ENCODE measurements around the gene NTN4.
"Not testable (repeated sequence)": the region's sequence is repeated elsewhere in the genome, so short reads cannot be mapped to it uniquely, and the experiment has no call there.

NTN4 gene

DNA sequence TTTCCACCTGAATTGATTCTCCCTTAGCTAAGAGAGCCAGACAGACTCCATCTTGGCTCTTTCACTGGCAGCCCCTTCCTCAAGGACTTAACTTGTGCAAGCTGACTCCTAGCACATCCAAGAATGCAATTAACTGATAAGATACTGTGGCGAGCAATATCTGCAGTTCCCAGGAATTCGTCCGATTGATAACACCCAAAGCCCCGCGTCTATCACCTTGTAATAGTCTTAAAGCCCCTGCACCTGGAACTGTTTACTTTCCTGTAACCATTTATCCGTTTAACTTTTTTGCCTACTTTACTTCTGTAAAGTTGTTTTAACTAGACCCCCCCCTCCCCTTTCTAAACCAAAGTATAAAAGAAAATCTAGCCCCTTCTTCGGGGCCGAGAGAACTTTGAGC is 44.5 kb downstream of the NTN4 start:
- DNase-seq: not testable (repeated sequence)

DNA sequence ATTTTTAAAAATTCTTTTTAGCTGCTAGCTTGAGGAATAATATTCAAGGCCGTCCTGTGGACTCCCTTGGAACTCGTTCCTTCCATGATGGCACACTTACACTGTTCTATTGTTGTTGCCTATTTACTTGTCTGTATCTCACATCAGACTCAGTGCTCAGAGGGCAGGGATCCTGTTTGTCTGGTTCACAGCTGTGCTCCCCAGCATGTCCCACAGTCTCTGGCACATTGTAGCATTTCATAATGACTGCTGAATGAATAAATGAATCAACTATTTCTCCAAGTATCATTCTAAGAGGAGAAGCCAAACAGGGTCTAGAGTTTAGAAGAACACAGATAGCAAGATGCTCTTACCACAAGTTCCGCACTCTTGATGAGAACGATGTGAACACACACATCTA is 48.0 kb downstream of the NTN4 start:
- DNase-seq: no peak

DNA sequence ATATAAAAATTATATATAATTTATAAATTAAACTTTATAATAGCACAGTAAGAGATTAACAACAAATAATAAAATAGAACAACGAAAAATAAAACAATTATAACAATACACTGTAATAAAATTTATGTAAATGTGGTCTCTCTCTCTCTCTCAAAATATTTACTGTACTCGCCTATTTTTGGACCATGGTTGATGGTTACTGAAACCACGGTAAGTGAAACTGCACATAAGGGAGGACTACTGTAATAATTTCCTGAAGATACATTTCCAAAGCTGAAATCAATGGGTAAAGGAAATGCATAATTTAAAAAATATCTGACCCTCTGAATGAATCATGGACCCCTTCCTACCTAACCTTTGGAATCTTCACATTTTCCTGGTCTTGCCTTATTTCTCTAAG is 48.9 kb downstream of the NTN4 start:
- no peak for DNase-seq

DNA sequence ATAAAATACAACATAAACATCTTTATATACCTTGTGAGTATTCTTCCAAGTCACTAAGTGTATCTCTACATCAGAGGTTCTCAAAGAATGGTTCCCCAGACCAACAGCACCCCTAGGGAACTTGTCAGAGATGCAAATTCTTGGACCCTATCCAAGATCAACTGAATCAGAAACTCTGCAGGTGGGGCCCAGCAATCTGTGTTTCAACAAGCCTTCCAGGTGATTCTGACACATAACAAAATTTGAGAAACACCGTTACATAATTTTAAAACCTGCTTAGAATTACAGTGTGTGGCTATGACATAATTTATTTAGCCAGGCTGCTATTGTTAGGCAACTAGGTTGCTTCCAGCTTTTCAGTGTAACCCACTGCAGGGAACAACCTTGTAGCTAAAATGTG is 49.8 kb downstream of the NTN4 start:
- no peak for DNase-seq

DNA sequence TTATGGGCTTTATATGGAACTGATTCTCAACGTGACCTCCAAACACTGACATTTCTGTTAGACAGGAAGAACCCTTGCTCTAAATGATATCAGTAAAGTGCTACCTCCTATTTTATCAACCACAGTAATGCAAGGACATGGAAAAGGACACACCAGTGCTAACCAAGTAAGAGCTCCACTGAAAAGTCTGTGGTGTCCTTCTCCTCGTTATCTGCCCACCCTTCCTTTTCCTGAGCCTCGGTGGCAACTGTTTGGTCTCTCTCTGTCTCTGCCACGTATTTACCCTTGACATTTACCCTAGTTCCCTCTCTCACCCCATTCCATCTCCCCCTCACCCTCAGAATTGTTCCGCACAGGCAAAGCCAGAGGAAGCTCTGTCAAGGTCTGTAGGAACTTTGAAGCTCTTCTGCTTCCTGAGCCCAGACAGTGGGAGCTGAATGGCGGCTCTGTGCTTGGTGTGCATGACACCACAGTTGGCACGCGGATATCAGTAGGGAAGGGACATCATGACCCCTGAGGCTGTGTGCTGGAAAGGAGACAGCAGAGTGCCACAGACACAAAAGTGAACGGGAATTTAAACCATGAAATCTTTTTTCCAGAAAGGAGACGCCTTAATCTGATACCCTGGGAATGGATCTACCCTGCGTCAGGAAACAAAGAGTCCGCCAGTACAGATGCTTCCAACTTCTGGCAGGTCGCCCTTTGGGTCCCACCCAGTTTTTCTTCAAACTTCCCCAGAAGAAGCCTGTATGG is 50.8 kb downstream of the NTN4 start:
- no peak for DNase-seq

DNA sequence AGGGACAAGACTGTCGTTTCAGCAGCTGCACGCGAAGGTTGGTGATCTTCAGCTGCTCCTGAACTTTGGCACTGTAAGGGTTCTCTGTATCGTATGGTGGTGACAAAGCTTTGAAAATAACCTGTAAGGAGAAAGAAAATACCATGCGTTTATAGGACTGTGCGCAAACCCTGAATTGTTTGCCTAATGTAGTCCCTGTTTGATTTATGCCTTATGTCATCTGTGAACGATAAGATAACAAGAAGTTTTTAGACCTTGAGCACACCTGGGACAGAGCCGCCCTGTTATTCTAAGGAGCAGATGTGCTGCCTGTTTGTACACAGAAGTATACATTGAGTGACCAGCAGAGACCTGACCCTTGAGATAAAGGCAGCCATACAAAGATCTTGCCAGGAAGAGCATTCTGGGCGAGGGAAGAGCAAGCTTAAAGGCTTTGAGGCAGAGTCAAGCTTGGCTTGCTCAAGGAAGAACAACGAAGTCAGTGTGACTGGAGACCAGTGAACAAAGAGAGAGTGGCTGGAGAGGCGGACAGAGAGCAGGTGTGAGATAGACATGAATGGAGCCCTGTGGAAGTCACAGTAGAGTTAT is 52.4 kb downstream of the NTN4 start:
- DNase-seq: no peak

DNA sequence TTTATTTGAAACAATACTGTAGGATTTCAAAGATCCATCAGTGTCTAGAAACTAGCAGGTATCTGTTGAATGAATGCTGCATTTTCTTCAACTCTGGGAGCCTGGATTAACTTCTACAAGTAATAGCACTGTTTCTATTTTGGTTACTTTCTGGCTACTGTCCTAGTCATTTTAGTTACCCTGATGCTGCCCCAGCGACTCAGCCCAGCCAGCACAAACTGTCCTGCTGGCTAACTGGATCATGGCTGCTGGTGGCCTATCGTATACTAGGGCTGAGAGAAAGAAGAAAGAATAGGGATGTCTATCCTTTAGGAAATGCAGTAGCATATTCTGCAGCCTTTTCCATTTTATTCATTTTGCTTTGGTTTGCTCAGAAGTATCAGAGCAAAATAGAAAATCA is 53.9 kb downstream of the NTN4 start:
- DNase-seq: no peak

DNA sequence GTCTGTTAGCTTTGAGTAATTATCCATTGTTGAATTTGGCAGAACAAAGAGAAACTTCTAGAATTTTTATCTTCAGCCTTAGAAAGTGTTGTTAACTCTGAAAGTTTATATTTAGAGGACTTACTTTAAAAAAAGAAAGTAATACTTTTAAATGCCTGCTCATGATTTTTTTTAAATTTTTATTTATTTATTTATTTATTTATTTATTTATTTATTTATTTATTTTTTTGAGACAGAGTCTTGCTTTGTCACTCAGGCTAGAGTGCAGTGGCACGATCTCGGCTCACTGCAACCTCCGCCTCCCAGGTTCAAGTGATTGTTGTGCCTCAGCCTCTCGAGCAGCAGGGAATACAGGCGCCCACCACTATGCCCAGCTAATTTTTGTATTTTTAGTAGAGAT is 54.8 kb downstream of the NTN4 start:
- DNase-seq: not testable (repeated sequence)

DNA sequence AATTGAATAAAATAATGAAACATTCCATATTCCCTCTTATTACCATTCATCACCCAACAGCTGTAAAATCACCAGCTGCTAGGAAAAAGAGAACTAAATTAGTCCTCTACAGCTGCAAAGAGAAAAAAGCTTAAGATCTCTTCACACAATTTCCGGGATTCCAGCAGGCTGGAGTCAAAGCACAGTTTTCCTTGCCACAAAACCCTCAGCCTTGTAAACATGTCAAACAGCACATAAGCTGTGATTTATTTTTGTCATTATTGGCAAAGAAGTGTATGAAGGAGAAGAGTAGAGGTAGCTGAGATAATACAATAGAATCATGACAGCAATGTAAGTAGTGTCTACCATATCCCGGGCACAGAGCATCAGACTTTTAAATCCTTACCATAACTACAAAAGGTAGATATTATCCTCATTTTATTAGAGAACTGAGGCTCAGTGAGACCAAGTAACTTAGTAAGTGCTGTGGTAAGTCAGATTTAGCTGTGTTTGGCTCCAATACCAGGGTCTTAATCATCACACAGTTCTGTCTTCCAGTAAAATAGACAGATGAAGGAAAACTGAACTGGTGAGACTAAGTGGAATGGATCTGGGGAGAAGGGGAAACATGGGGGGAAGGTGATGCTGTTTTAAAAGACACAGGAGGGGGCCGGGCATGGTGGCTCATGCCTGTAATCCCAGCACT is 57.3 kb downstream of the NTN4 start:
- DNase-seq: peak; percentile 79

DNA sequence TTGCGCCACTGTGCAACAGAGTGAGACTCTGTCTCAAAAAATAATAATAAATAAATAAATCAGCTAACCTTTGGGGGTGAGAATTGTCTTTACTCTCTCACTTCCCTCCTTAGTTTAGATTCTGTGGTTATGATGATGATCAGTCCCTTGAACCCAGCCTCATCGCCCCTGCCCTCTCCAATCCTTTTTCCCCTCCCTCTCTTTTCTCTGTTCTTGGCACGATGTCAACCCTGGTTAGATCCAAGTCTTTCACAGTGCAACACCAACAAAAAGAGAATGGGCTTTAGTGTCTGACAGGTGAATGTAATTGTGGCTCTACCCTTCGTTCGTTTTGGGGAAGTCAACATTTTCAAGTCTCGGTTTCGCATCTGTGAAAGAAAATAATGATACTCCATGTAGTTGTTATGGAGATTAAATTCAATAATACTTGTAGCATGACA is 59.0 kb downstream of the NTN4 start:
- DNase-seq: no peak

DNA sequence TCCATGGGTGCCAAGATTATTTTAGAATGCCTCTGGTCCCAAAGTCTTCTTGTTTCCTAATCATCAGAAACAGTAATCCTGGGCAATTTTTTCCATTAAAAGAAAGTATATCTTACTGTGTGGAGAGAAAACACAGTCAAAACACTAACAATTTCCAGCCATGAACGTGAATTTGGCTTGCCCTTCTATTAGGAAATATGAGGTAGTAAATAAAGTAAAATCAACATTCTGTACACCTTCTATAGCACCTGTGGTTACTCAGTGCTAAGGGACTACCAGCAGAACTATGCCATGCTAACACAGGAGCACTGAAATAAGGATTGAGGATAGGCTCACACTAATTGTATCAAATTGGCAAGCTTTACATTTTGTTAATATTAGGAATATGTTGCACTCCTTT is 60.1 kb downstream of the NTN4 start:
- DNase-seq: no peak

DNA sequence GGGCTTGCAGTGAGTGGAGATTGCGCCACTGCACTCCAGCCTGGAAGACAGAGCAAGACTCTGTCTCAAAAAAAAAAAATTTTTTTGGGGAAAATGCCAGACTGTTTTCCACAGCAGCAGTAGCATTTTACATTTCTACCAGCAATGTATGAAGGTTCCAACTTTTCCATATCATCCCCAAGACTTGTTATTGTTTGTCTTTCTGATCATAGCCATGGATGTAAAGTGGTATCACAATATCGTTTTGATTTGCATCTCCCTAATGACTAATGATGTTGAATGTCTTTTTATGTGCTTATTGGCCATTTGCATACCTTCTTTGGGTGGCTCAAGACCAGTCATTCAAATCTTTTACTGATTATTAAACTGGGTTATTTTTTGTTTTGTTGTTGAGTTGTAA is 63.7 kb downstream of the NTN4 start:
- DNase-seq: no peak

DNA sequence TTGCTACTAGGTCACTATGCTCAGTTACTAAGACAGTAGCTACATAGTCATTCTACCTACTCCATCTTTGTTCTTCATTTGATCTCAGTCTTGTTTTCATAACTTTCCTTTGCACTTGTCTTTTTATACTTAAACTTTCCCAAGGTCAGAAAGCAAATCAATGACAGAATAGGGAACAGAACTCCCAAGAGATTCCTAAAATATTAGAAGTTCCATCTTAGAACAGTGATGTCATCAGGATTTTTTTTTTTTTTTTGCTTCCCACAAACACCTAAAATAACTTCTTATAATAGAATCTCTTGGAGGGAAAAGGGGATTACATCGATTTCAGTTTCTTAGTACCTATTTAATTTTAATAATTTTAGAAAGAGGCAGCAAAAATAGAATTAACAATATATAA is 65.8 kb downstream of the NTN4 start:
- no peak for DNase-seq

DNA sequence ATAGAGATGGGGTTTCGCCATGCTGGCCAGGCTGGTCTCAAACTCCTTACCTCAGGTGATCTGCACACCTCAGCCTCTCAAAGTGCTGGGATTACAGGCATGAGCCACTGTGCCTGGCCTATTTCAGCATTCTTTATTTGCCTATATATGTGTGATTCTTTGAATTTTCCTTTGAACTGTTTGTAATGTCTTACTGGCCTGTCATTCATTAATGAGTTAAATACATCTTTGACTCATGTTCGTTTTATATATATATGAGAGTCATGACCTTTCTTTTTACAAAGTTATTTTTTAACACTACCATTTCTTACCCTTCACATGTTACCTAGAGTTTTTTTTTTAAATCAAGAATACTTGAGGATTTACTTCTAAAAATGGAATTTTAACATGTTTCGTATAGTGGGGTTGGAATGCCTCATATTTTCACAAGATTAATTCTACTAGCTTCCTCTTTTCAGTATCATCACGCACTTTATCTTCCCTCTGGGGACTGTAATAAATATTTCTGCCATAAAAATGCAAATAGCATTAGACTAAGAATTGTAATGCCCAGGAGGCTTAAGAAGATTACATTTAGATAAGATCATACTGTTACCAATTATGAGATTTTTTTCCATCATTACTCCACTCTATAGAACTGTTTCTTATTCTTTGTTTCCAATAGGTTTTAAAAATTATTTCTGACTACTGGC is 66.7 kb downstream of the NTN4 start:
- peak; percentile 56 for DNase-seq

DNA sequence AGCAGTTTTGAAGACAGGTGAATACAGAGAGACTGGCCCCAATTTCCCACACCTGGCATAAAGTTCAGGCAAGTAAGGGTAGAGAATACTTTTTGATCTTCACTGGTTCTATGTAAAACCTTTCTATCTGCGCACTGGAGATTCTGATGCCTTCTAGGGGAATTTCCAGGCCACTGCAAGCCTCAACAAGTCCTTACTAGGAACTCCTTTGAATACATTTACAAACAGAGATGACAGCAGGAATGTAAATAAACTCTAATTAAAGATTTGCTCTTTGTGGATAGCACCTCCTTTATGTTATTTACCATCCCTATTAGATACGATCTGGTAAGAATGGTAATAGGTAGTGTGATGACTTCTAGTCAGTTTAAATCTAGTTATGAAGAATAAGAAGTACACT is 69.2 kb downstream of the NTN4 start:
- DNase-seq: no peak

DNA sequence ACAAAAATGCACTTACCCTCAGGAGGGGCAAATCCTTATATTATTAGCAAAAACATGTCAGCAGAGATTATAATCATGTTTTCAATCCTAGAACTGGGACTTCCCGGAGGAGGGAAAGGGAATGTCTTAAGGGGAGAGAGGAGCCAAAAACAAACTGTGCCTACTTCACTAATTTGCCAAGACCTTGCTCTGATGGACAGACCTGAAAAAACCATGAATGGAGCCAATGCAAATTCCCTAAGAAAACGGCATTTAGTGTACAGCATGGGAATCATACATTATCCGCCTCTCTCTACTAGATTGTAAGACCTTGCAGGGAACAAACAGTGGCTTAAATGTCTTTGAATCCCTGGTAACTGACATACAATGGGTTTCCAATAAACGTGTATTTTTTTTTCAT is 70.4 kb downstream of the NTN4 start:
- DNase-seq: no peak

DNA sequence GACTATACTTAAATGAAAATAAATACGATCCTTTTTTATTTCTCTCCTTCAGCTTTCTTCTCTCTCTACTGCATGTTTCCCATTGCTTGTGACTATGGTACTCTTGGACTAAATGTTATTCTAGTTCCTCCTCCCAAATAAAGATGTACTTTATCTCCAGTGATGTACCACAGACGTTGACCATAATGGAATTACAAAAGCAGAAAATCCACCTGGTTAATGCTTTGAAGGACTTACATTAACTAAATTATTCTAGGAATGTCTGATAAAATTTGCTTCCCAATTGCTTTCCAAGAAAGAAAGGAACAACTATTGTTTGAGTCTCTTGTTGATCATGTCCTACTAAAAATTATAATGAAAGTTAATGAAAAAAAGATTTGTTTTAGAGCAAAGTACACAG is 71.8 kb downstream of the NTN4 start:
- DNase-seq: no peak

DNA sequence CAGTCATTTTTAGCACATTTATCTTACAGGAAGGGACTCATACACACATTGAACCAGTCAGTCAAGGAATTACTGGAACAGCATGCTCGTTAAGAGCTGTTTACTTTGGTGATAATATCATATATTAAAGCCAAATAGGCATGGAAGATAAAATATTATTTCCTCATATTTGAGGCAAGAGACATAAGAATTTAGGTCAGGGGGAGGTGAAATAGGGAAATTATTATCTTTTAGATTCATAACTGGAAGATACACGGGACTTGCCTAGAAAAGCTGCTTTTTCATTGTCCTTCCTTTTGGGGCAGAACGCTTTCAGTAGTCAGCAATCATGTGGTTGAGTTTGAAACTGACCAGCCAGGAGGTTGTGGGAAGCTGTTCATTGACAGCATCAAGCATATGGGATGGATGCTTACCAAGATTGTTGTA is 72.5 kb downstream of the NTN4 start:
- no peak for DNase-seq

DNA sequence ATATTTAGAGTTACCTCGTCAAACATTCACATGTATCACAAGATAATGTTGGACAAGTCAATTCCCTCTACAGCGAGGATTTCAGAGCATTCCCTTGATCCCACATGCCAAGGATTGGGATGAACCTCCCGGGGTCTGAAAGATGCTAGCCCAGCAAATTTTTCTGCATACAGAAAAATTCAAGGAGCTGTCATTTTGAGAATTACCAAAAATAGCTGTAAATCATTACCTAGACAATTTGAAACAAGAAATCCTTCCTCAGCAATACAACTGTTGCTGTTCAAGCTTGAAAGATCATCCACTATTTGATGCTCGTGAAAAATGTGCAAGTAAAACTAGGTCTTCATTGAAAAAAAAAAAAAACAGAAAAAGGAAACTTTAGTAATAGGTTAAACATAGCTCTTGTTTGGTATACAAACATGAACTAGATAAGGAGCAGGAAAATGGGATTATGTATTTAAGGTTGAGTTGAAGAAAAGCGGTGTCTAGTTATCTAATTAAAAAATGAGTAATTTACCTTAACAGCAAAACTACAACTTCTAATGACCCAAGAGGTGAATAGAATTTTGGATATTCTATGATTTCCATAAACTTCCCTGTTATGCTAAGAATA is 73.1 kb downstream of the NTN4 start:
- no peak for DNase-seq

DNA sequence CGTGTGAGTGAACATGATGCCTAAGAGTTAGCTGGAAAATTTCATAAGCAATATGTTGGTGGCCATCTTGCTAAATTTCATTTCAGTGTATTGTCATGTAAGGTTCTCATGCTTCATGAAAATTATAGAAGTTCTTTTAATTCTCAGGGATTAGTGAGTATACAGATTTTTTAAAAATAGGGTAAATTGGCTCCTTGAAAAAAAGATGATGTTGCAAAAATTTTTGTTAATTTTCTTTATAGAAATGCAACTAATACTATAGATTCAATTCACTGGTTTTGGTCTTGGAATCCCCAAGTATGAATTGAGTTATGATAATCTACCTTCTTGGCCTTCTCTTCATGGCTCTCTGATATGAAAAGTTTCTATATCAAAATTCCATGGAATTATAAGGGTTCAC is 75.4 kb downstream of the NTN4 start:
- no peak for DNase-seq

DNA sequence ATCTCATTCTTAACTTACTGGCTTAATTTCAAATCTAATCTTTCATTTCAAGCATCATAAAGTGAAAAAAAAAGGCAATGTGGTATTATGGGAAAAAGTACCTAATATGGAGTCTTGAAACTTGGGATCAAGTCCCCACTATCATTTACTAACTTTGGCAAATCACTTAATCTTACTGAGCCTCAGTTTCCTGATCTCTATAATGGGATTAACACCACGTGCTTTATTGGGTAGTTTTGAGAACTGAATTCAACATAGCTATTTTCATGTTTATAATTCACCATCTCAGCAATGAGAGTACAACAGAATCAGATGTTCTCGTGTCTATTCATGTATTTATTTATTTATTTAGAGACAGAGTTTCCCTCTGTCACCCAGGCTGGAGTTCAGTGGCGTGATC is 78.3 kb downstream of the NTN4 start:
- DNase-seq: no peak

DNA sequence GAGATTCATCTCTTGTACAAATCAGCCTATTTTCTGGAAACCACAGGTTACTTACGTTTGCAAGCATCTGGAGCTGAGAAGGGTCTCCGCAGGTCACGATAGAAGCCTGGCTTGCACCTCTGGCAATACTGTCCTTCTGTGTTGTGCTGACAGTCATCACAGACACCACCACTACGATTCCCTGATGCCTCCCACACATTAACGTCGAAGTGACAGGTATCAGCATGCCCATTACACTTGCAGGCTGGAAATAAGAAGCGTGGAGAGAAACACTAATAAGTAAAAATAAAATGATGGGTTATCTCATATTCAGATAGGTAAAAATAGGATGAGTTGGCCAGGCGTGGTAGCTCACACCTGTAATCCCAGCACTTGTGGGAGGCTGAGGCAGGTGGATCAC is 80.2 kb downstream of the NTN4 start:
- DNase-seq: no peak

DNA sequence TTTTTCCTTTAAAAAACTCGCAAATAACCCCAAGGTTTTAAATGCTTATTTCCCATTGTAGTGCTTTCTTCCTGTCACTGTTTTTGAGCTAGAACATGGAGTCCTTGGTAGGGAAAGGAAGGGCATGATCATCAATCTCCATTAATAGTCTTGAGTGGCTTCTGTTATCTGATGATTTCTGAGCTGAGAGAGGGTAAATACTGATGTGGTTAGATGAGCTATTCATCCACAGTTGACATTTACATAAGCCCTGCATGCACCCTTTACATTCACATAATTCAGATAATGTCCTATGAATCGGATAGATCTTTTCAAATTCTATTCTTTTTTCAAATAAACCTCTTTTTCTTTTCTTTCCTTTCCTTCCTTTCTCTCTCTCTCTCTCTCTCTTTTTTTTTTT is 81.4 kb downstream of the NTN4 start:
- DNase-seq: no peak

Data from fibroblast of skin of right biceps (primary cell).